ENCODE measurements around the gene PLEKHH2.

DNA sequence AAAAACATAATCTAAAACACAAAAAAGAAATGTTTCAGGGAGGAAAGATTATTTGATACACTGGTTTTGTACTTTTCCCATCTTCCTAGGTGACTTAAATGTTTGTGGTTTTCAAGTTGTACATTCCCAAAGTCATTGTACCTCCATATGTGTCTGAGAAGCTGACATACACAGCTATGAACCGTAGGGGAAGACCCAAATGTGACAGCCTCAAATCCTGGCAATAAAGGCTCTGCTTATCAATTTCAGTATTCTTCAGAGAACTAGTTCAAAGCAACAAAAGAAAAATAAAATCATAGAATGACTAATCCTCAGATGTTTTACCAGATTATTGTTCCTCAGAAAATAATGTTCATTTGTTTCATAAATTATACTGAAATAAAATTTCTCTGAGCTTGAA is 139.3 kb downstream of the PLEKHH2 start:
- TF ChIP-seq, protein P1, sequence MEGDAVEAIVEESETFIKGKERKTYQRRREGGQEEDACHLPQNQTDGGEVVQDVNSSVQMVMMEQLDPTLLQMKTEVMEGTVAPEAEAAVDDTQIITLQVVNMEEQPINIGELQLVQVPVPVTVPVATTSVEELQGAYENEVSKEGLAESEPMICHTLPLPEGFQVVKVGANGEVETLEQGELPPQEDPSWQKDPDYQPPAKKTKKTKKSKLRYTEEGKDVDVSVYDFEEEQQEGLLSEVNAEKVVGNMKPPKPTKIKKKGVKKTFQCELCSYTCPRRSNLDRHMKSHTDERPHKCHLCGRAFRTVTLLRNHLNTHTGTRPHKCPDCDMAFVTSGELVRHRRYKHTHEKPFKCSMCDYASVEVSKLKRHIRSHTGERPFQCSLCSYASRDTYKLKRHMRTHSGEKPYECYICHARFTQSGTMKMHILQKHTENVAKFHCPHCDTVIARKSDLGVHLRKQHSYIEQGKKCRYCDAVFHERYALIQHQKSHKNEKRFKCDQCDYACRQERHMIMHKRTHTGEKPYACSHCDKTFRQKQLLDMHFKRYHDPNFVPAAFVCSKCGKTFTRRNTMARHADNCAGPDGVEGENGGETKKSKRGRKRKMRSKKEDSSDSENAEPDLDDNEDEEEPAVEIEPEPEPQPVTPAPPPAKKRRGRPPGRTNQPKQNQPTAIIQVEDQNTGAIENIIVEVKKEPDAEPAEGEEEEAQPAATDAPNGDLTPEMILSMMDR (conservative IDR thresholded peaks at IDR 0.05; ENCODE audit: low read depth in 2 of 2) = no peak
- TF ChIP-seq EZH2 (IDR thresholded peaks at IDR 0.05; ENCODE audit: low read depth, unreplicated experiment) (no peak), JUNB (IDR thresholded peaks at IDR 0.05; ENCODE audit: unreplicated experiment) (no peak), CREB1 (CRISPR knock-in tag; IDR thresholded peaks at IDR 0.05; ENCODE audit: low read depth) (no peak), POLR2AphosphoS5 (IDR thresholded peaks at IDR 0.05; ENCODE audit: low read depth) (no peak), ZNF114 (CRISPR knock-in tag; IDR thresholded peaks at IDR 0.05) (no peak), EZH2phosphoT487 (IDR thresholded peaks at IDR 0.05; ENCODE audit: unreplicated experiment) (no peak), NANOG (IDR thresholded peaks at IDR 0.05; ENCODE audit: borderline replicate concordance) (no peak), STAT1 (IDR thresholded peaks at IDR 0.05; ENCODE audit: unreplicated experiment) (no peak), ZNF331 (CRISPR knock-in tag; IDR thresholded peaks at IDR 0.05; ENCODE audit: low read depth) (no peak)
- TF ChIP-seq, protein P2, sequence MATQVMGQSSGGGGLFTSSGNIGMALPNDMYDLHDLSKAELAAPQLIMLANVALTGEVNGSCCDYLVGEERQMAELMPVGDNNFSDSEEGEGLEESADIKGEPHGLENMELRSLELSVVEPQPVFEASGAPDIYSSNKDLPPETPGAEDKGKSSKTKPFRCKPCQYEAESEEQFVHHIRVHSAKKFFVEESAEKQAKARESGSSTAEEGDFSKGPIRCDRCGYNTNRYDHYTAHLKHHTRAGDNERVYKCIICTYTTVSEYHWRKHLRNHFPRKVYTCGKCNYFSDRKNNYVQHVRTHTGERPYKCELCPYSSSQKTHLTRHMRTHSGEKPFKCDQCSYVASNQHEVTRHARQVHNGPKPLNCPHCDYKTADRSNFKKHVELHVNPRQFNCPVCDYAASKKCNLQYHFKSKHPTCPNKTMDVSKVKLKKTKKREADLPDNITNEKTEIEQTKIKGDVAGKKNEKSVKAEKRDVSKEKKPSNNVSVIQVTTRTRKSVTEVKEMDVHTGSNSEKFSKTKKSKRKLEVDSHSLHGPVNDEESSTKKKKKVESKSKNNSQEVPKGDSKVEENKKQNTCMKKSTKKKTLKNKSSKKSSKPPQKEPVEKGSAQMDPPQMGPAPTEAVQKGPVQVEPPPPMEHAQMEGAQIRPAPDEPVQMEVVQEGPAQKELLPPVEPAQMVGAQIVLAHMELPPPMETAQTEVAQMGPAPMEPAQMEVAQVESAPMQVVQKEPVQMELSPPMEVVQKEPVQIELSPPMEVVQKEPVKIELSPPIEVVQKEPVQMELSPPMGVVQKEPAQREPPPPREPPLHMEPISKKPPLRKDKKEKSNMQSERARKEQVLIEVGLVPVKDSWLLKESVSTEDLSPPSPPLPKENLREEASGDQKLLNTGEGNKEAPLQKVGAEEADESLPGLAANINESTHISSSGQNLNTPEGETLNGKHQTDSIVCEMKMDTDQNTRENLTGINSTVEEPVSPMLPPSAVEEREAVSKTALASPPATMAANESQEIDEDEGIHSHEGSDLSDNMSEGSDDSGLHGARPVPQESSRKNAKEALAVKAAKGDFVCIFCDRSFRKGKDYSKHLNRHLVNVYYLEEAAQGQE (IDR thresholded peaks at IDR 0.05; ENCODE audit: unreplicated experiment) = no peak
- TF ChIP-seq, protein P3, sequence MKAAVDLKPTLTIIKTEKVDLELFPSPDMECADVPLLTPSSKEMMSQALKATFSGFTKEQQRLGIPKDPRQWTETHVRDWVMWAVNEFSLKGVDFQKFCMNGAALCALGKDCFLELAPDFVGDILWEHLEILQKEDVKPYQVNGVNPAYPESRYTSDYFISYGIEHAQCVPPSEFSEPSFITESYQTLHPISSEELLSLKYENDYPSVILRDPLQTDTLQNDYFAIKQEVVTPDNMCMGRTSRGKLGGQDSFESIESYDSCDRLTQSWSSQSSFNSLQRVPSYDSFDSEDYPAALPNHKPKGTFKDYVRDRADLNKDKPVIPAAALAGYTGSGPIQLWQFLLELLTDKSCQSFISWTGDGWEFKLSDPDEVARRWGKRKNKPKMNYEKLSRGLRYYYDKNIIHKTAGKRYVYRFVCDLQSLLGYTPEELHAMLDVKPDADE (IDR thresholded peaks at IDR 0.05) = no peak
- TF ChIP-seq, protein P4, sequence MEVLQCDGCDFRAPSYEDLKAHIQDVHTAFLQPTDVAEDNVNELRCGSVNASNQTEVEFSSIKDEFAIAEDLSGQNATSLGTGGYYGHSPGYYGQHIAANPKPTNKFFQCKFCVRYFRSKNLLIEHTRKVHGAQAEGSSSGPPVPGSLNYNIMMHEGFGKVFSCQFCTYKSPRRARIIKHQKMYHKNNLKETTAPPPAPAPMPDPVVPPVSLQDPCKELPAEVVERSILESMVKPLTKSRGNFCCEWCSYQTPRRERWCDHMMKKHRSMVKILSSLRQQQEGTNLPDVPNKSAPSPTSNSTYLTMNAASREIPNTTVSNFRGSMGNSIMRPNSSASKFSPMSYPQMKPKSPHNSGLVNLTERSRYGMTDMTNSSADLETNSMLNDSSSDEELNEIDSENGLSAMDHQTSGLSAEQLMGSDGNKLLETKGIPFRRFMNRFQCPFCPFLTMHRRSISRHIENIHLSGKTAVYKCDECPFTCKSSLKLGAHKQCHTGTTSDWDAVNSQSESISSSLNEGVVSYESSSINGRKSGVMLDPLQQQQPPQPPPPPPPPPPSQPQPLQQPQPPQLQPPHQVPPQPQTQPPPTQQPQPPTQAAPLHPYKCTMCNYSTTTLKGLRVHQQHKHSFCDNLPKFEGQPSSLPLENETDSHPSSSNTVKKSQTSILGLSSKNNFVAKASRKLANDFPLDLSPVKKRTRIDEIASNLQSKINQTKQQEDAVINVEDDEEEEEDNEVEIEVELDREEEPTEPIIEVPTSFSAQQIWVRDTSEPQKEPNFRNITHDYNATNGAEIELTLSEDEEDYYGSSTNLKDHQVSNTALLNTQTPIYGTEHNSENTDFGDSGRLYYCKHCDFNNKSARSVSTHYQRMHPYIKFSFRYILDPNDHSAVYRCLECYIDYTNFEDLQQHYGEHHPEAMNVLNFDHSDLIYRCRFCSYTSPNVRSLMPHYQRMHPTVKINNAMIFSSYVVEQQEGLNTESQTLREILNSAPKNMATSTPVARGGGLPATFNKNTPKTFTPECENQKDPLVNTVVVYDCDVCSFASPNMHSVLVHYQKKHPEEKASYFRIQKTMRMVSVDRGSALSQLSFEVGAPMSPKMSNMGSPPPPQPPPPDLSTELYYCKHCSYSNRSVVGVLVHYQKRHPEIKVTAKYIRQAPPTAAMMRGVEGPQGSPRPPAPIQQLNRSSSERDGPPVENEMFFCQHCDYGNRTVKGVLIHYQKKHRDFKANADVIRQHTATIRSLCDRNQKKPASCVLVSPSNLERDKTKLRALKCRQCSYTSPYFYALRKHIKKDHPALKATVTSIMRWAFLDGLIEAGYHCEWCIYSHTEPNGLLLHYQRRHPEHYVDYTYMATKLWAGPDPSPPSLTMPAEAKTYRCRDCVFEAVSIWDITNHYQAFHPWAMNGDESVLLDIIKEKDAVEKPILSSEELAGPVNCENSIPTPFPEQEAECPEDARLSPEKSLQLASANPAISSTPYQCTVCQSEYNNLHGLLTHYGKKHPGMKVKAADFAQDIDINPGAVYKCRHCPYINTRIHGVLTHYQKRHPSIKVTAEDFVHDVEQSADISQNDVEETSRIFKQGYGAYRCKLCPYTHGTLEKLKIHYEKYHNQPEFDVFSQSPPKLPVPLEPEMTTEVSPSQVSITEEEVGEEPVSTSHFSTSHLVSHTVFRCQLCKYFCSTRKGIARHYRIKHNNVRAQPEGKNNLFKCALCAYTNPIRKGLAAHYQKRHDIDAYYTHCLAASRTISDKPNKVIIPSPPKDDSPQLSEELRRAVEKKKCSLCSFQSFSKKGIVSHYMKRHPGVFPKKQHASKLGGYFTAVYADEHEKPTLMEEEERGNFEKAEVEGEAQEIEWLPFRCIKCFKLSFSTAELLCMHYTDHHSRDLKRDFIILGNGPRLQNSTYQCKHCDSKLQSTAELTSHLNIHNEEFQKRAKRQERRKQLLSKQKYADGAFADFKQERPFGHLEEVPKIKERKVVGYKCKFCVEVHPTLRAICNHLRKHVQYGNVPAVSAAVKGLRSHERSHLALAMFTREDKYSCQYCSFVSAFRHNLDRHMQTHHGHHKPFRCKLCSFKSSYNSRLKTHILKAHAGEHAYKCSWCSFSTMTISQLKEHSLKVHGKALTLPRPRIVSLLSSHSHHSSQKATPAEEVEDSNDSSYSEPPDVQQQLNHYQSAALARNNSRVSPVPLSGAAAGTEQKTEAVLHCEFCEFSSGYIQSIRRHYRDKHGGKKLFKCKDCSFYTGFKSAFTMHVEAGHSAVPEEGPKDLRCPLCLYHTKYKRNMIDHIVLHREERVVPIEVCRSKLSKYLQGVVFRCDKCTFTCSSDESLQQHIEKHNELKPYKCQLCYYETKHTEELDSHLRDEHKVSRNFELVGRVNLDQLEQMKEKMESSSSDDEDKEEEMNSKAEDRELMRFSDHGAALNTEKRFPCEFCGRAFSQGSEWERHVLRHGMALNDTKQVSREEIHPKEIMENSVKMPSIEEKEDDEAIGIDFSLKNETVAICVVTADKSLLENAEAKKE (CRISPR knock-in tag; IDR thresholded peaks at IDR 0.05) = no peak
